NCI-H2227 (cell line): Measurements from ENCODE around the gene CALCOCO2.
"Not testable (repeated sequence)": the region's sequence is repeated elsewhere in the genome, so short reads cannot be mapped to it uniquely, and the experiment has no call there.

ENCODE experiments used
- DNase-seq: peaks from one replicate; lab custom pipeline; 2025; ENCODE audit not compliant: unreplicated experiment; lab: John Stamatoyannopoulos, UW

Gene CALCOCO2

GRCh38 chr17:48820936-48821335, 9.9 kb upstream of the CALCOCO2 start:
- not testable (repeated sequence) for DNase-seq

DNA sequence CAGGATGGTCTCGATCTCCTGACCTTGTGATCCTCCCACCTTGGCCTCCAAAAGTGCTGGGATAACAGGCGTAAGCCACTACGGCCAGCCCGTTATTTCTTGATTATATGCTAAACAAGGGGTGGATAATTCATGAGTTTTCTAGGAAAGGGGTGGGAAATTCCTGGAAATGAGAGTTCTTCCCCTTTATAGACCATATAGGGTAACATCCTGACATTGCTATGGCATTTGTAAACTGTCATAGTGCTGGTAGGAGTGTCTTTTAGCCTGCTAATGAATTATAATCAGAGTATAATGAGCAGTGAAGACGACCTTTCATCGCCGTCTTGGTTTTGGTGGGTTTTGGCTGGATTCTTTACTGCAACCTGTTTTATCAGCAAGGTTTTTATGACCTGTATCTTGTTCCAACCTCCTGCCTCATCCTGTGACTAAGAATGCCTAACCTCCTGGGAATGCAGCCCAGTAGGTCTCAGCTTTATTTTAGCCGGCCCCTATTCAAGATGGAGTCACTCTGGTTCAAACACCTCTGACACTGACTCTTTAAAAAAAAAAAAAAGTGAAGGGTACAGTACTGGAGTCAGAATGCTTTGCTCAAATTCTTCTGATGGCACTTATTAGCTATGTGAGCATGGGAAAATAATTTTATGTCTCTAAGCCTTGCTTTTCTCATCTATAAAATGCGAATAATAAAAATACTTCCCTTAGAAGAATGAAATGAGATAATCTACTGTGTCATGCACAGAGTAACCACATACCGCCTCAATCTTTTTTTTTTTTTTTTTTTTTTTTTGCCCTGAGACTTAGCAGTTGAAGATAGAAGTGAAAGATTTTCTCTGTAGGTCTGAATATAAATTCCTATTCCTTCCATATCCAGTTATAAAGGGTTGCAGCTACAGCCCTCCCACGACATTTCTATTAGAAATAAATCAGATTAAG, 5.1 kb upstream of the CALCOCO2 start:
- no peak for DNase-seq

GRCh38 chr17:48831549-48831883, 681 bp downstream of the CALCOCO2 start:
- no peak for DNase-seq

DNA sequence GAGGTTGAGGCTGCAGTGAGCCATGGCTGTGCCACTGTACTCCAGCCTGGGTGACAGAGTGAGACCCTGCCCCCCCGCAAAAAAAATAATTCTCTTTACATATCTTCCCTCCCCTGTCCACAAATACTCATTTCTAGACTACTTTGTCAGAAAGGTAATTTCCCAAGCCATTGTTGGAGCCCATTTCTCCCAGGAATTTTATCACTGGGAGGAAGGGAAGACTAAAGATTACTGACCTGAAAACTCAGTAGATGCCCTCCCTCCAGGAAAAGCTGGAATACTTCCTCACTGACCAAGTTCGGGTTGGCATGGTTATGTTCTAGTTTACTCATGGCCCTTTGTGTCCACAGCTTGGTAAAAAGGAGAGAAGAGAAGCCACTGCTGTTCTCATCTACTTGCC, 4.1 kb downstream of the CALCOCO2 start:
- no peak for DNase-seq

- no peak for DNase-seq
Observed at GRCh38 chr17:48835971-48836370, 5.1 kb downstream of the CALCOCO2 start.

DNA sequence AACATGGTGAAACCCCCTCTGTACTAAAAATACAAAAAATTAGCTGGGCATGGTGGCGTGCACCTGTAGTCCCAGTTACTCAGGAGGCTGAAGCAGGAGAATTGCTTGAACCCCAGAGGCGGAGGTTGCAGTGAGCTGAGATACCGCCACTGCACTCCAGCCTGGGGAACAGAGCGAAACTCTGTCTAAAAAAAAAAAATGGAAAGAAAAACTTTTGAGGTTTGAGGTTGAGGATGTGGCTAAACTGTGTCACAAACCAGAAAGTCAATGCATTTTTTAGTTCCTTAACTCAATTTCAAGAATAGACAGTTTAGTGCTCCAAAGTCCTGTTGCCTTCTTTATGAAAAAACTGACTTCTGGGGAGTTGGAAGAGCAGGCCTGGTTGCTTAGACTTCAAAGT, 6.6 kb downstream of the CALCOCO2 start:
- not testable (repeated sequence) for DNase-seq

- DNase-seq, result no peak
Observed at GRCh38 chr17:48840441-48840840, 9.6 kb downstream of the CALCOCO2 start.

DNA sequence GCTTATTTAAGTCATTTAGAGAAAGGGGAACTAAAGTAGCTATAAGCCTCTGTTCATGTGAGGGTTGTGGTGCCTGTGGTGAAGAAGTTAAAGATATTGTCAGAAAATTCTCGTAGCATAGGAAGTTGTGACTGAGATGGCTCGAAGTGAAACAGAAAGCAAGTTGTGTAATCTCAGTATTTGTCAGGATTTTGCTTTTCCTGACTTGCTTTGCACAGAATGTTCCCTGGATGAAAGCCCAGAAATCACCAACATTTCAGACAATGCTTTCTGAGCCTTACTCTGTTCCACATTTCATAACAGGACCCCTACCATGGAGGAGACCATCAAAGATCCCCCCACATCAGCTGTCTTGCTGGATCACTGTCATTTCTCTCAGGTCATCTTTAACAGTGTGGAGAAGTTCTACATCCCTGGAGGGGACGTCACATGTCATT, 10.6 kb downstream of the CALCOCO2 start:
- DNase-seq, result no peak

GRCh38 chr17:48842746-48843145, 11.9 kb downstream of the CALCOCO2 start:
- DNase-seq, result no peak

DNA sequence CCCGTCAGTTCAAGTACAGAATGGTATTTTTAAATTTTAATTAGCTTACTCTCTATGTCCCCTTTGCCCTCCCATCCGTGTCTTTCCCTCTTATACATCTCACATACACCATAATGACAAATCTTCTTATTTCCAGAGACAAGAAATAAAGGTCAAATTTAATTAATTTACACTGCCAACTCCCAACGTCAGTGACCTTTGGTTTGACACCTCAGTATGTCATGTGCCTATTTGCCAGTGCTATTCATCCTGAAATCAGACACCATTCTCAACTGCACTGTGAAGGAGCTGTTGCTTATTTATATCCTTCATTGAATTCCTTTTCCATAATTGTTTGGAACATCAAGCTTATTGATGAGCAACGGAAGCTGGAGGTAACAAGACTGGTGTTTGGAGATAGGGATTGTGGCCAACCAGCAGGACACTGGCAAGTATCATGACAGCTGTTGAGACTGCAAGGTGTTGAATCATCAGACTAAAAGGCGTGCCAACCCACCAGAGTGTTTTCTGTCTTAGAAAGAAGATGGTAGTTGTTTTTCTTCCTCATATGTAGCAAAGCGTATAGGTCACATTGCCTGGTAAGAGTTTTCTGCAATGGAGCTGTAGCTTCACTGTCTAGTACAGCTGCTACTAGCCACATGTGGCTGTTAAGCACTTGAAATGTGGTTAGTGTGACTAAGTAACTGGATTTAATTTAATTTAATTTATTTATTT, 12.5 kb downstream of the CALCOCO2 start:
- no peak for DNase-seq

DNA sequence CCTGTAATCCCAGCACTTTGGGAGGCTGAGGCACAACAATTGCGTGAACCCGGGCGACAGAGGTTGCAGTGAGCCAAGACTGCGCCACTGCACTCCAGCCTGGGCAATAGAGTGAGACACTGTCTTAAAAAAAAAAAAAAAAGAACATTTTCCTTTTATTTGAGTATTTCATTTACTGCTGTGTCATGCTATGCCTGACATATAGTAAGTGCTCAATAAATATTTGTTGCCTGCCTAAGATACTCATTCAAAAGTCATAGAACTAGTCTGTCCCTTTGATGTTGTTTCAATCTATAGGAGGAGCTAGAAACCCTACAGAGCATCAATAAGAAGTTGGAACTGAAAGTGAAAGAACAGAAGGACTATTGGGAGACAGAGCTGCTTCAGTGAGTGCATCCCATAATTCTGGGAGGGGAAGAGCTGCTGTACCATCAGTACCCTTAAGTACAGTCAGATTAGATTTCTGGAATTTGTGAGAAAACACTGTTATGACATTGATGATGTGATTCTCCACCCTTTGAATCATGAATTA, 20.0 kb downstream of the CALCOCO2 start:
- DNase-seq, result no peak

- no peak for DNase-seq
Observed at GRCh38 chr17:48854774-48855476, 24.1 kb downstream of the CALCOCO2 start.

- DNase-seq, result no peak
Observed at GRCh38 chr17:48856122-48856821, 25.4 kb downstream of the CALCOCO2 start.

DNA sequence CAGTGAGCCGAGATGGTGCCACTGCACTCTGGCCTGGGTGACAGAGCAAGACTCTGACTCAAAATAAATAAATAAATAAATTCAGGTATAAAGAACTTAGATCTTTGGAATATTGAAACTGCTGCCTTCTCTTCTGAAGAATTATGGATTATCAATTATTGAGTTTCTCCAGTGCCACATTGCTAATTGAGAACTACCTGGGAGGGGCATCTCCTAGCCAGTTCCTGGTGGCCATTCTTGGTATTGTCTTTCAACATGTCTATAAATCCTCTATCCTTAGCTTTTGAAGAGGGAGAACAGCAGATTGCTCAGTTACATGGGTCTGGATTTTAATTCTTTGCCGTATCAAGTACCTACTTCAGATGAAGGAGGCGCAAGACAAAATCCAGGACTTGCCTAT, 29.2 kb downstream of the CALCOCO2 start:
- DNase-seq, result peak; percentile 6

DNA sequence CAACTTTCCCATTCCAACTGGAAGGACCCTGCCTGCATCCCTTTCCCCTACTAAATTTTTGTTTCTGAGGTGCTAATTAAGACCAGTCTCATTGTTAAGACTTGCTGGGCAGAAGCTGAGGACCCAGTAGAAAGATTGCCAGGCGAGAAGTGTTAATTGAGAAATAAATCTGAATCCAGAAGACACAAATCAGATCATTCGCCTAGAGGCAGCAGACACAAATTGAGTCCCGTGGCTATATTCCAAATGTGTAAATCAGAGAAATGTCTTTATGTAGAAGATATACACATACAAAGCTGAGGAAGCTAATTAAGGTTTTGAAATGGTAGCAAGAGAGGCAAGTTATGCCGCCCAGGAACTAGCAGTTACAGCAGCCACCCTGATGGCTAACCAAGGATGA, 29.6 kb downstream of the CALCOCO2 start:
- no peak for DNase-seq

DNA sequence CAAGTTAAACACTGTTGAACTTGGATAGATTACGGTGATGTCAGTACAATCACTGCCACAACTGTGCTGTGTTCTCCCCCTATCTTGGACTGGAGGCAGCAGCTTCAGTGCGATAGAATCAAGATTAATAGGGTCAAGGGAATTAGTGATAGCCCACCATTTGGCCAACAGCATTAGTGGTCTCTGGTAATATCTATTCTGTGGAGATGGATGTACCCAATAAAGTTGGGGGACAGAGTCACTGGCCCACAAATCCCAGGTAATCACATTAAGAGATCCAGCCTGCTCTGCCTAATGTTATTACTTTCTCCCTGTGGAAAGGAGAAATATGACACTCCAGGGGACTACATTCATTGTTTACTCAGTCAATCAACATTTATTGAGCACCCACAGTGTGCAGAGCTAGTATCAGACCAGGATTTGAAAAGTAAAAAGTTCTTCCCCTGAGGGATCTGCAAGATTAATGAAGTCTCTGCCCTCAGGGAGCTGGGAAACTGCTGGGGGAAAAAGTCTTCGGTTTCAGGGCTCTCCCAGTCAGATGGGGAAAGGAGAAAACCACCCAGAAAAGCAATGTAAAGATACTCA, 38.2 kb downstream of the CALCOCO2 start:
- no peak for DNase-seq

DNA sequence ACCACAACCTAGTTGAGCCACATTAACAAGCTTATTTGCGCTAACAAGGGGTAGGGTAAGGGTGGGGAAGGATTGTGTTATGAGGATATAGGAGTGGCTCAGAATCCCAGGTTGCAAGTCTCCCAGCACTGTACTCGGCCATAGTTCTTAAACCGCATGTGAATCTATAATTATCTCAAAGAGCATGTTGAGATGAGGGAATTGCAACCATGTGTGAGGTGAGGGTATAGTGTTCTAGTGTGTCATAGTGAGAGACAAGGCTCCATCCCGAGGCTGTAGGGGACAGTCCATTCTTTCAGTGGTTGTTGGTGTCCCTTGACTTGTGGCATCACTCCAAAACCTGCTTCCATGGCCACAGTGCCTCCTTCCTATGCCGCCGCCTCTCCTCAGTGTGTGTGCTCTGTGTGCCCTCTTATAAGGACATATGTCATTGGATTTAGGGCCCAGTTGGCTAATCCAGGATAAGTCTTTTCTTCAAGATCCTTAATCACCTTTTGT, 39.0 kb downstream of the CALCOCO2 start:
- peak; percentile 31 for DNase-seq

DNA sequence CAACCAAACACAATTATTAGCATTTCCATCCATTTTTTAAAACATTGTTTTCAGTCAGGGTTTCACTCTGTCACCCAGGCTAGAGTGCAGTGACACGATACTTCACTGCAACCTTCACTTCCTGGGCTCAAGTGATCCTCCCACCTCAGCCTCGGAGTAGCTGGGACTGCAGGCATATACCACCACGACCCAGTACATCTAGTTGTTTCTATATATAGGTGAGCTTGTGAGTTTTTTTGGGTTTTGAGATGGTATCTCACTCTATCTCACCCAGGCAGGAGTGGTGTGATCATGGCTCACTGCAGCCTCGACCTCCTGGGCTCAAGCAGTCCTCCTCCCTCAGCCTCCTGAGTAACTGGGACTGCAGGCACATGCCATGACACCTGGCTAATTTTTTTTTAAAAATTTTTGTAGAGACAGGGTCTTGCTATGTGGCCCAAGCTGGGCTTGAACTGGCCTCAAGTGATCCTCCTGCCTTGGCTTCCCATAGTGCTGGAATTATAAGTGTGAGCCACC, 40.3 kb downstream of the CALCOCO2 start:
- DNase-seq, result no peak

- DNase-seq, result no peak
Observed at GRCh38 chr17:48871551-48872351, 40.9 kb downstream of the CALCOCO2 start.
